Measurements from ENCODE around the gene CASZ1. TPM values are rescaled to one million over a fixed set of nuclear protein-coding genes. Genes with fewer than 3 reads are reported as not detected.

The CASZ1 gene
- total RNA-seq, 1 donor from 2014 or later: 23.6 TPM

DNA sequence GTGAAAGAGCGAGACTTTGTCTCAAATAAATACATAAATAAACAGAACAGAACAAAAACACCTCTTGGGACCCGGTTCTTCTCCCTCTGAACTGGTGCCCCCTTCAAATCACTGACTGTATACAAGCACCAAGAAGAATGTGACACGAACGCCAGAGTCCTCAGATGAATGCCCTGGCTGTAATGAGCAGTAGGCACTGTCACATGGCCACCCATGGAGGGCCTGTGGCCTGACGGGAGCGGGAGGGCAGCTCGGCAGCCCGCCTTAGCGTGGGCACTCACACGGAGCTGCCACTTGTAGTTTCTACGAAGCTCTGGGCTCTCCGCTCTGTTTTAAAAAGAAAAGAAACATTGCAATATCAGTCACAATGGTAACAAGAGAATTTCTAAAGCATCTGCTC is 175.7 kb downstream of the CASZ1 start:
- Mint-ChIP-seq H3K4me1 (ENCODE audit: low read depth) (peaks cover 4% of the 10 kb centered on the region), H3K36me3 (ENCODE audit: insufficient read depth) (peaks cover 2% of the 10 kb centered on the region), H3K27ac (no peak overlapping the region), H3K4me3 (ENCODE audit: low read depth) (no peak overlapping the region), H3K9me3 (ENCODE audit: low read depth) (no peaks in the 10 kb centered on the region), H3K27me3 (no peaks in the 10 kb centered on the region)
- TF ChIP-seq, protein P1, sequence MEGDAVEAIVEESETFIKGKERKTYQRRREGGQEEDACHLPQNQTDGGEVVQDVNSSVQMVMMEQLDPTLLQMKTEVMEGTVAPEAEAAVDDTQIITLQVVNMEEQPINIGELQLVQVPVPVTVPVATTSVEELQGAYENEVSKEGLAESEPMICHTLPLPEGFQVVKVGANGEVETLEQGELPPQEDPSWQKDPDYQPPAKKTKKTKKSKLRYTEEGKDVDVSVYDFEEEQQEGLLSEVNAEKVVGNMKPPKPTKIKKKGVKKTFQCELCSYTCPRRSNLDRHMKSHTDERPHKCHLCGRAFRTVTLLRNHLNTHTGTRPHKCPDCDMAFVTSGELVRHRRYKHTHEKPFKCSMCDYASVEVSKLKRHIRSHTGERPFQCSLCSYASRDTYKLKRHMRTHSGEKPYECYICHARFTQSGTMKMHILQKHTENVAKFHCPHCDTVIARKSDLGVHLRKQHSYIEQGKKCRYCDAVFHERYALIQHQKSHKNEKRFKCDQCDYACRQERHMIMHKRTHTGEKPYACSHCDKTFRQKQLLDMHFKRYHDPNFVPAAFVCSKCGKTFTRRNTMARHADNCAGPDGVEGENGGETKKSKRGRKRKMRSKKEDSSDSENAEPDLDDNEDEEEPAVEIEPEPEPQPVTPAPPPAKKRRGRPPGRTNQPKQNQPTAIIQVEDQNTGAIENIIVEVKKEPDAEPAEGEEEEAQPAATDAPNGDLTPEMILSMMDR (IDR thresholded peaks at IDR 0.05; ENCODE audit: unreplicated experiment): no peak
- no peak for DNase-seq (ENCODE audit: low spot score, unreplicated experiment)

DNA sequence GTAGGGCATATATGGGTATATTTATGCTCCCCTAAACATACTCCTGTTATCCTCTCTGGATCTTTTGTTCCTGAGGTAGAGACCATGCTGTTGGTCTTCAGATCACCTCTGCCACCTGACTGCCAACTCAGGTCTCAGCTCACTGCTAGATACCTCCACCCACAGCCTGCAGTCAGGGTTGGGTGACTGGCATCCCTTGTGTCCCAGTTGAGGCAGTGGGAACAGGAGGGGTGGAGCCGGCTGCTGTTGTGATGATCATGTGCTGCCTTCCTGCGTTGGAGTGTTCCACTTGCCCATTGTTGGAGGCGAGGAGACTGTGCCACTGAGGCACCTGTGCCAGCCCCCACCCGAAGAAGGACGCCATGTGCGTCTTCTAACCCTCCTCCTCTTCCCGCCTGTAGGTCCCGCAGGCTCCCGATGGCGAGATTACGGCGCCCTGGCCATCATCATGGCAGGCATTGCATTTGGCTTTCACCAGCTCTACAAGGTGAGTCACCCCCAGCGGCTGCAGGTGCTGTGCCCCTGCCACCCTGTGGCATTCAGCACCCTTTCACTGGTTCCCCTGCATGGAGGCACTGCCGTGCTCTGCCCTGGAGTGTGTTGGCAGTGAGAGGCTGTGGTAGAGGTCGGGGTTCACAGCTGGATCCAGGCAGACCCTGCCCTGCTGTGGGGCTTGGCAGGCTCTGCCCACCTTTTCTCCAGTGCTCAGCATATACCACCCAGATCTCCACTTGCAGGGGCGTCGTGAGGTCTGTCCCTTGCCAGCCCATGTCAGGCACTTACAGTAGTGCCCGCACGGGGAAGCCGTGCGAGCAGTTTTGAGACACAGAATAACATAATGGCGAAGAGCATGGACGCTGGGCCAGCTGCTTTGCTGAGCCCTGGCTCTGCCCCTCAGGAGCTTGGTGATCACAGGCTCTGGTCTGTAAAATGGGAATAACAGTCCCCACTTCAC is 178.2 kb downstream of the CASZ1 start:
- TF ChIP-seq, protein P1 (IDR thresholded peaks at IDR 0.05; ENCODE audit: unreplicated experiment): no peak
- no peaks in the 10 kb centered on the region for H3K27me3 Mint-ChIP-seq
- H3K4me1 Mint-ChIP-seq (ENCODE audit: low read depth): no peaks in the 10 kb centered on the region
- peaks cover 1% of the 10 kb centered on the region for H3K36me3 Mint-ChIP-seq (ENCODE audit: insufficient read depth)
- H3K4me3 Mint-ChIP-seq (ENCODE audit: low read depth): no peak overlapping the region
- no peak overlapping the region for H3K27ac Mint-ChIP-seq
- DNase-seq (ENCODE audit: low spot score, unreplicated experiment): no peak
- no peaks in the 10 kb centered on the region for H3K9me3 Mint-ChIP-seq (ENCODE audit: low read depth)

GRCh38 chr1:10617318-10617717 is 179.1 kb downstream of the CASZ1 start:
- Mint-ChIP-seq H3K36me3 (ENCODE audit: insufficient read depth) (peaks cover 1% of the 10 kb centered on the region), H3K4me1 (ENCODE audit: low read depth) (no peaks in the 10 kb centered on the region), H3K27ac (peak overlapping the region; percentile 24), H3K4me3 (ENCODE audit: low read depth) (no peak overlapping the region), H3K9me3 (ENCODE audit: low read depth) (no peaks in the 10 kb centered on the region), H3K27me3 (no peaks in the 10 kb centered on the region)
- no peak for DNase-seq (ENCODE audit: low spot score, unreplicated experiment)
- TF ChIP-seq, protein P1 (IDR thresholded peaks at IDR 0.05; ENCODE audit: unreplicated experiment): no peak

DNA sequence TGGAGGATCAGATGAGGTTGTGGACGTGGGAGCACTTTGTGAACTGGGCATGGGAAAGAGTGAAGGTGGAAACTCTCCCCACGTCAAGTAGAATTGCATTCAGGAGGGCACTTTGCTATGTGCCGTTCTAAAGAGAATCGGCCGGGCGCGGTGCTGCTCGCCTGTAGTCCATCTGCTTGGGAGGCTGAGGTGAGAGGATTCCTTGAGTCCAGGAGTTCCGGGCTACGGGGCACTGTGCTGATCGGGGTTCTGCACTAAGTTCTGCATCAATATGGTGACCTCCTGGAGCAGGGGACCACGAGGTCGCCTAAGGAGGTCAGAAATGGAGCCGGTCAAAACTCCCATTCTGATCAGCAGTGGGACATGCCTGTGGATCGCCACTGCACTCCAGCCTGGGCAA is 179.8 kb downstream of the CASZ1 start:
- Mint-ChIP-seq H3K36me3 (ENCODE audit: insufficient read depth) (peaks cover 1% of the 10 kb centered on the region), H3K27ac (peak overlapping the region; percentile 89), H3K4me3 (ENCODE audit: low read depth) (no peak overlapping the region), H3K9me3 (ENCODE audit: low read depth) (no peaks in the 10 kb centered on the region), H3K27me3 (no peaks in the 10 kb centered on the region), H3K4me1 (ENCODE audit: low read depth) (no peaks in the 10 kb centered on the region)
- no peak for DNase-seq (ENCODE audit: low spot score, unreplicated experiment)
- TF ChIP-seq, protein P1 (IDR thresholded peaks at IDR 0.05; ENCODE audit: unreplicated experiment): no peak

DNA sequence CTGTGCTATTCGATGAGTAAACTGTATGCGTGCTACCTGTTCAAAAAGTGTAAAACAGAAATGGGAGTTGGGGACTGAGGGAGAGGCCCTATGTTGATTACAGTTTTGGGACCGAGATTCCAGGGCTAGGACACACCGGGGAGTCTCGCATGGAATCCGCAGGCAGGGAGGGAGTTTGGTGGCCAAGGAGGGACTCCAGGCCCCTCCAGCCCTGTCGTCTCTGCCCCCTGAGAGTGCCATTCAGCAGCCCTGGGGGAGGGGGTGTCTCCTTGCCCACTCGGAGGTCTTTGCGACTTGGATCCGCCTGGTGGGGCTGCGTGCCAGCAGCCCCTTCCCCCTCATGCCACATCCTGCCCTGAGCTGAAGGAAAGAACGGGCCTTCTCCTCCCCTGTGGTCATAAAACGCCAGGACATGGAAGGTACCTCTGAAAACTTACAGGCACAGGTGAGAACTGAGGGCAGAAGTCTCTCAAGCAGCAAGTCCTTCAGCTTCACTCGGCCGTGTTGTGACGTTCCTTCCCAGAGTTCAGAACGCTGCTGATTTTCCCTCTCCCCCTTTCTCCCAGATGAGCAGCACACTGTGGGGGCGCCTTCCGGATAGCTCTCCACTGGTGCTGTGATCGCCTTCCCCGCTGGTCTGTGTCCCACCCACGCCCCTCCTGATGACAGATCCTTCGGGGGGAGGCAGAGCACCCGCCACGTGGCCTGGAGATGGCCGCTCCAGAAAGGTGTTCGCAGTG is 180.3 kb downstream of the CASZ1 start:
- peaks cover 1% of the 10 kb centered on the region for H3K36me3 Mint-ChIP-seq (ENCODE audit: insufficient read depth)
- no peaks in the 10 kb centered on the region for H3K27me3 Mint-ChIP-seq
- no peak for DNase-seq (ENCODE audit: low spot score, unreplicated experiment)
- peak overlapping the region; percentile 89 for H3K27ac Mint-ChIP-seq
- no peak overlapping the region for H3K4me3 Mint-ChIP-seq (ENCODE audit: low read depth)
- H3K4me1 Mint-ChIP-seq (ENCODE audit: low read depth): no peaks in the 10 kb centered on the region
- H3K9me3 Mint-ChIP-seq (ENCODE audit: low read depth): no peaks in the 10 kb centered on the region
- TF ChIP-seq, protein P1 (IDR thresholded peaks at IDR 0.05; ENCODE audit: unreplicated experiment): no peak
